Hippocampal formation (tissue), 2 donors: ENCODE measurements around the gene KRT72.

Experiments used
- DNase-seq, 2 donors: peaks; one replicate each; lab custom pipeline; 2025; lab: John Stamatoyannopoulos, UW

Gene KRT72

GRCh38 chr12:52600941-52601481, at the start of gene KRT72:
Gene KRT72, minus strand, starts transcription at chr12:52601463. Its CDS starts 11 bp downstream, at chr12:52601452.
- DNase-seq, result no peak

- DNase-seq, result no peak
These were observed 49.3 kb upstream of the KRT72 start for GRCh38 chr12:52650520-52651081.

DNA sequence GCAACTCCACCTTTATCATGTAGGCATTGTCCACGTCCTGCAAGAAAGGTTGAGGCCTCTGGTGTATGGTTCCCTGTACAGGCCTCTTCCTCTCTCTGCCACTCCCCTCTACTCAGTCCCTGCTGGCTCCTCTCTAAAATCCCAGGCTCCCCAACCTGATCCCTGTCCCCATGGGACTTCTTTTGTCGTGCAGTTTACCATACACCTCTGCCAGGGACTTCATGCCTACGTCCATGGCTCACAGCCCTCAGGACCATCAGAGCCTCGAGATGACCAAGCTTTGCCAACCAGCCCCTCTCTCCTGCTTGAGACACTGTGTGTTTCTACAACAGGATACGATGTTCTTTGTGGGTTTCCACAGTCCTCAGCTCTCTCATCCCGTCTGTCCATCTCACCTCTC, 47.8 kb upstream of the KRT72 start:
- DNase-seq, result no peak

GRCh38 chr12:52648012-52648550, 46.8 kb upstream of the KRT72 start:
- DNase-seq, result no peak

DNA sequence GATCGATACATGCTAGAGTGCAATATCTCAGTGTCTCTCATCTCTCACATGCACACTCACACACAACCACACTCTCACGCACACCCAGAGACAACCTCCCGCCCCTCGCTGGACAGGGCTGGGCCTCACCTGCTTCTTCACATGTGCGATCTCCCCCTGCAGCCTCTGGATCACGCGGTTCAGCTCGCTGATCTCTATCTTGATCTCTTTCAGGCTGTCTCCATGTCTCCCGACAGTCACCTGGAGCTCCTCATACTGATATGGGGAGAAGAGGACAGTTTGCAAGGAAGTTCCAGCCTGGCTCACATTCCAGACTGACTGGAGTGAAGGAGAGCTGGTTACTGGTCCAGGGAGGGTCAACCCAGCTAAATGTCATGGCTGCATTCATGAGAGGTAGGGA, 46.3 kb upstream of the KRT72 start:
- no peak for DNase-seq

GRCh38 chr12:52646613-52647012, 45.4 kb upstream of the KRT72 start:
- DNase-seq, result no peak

GRCh38 chr12:52645982-52646381, 44.7 kb upstream of the KRT72 start:
- no peak for DNase-seq

DNA sequence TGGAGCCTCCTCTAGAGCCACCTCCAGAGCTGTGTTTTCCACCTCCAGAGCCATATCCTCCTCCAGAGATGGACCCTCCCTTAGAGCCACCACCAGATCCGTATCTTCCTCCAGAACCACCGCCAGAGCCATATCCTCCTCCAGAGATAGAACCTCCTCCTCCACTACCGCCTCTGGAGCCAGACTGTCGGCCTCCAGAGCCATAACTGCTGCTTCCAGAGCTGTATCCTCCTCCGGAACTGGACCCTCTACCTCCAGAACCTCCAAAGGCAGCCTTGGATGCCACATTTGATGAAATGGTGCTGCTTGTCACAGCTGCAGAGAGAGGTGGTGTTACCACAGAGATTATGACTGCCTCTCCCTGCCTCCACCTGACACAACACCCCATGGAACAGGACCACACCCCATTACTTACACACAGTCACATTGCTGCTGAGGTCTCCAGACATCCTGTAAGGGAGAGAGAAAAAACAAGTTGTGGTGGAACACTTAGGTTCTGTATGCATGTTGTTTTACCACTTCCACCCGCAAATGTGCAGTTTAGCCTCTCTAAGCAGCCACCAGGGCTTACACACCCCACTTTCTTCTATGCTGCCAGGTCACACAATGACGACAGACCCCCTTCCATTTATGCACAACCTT, 44.0 kb upstream of the KRT72 start:
- DNase-seq, result no peak

- DNase-seq, result no peak
These were observed 42.8 kb upstream of the KRT72 start for GRCh38 chr12:52644078-52644415.

DNA sequence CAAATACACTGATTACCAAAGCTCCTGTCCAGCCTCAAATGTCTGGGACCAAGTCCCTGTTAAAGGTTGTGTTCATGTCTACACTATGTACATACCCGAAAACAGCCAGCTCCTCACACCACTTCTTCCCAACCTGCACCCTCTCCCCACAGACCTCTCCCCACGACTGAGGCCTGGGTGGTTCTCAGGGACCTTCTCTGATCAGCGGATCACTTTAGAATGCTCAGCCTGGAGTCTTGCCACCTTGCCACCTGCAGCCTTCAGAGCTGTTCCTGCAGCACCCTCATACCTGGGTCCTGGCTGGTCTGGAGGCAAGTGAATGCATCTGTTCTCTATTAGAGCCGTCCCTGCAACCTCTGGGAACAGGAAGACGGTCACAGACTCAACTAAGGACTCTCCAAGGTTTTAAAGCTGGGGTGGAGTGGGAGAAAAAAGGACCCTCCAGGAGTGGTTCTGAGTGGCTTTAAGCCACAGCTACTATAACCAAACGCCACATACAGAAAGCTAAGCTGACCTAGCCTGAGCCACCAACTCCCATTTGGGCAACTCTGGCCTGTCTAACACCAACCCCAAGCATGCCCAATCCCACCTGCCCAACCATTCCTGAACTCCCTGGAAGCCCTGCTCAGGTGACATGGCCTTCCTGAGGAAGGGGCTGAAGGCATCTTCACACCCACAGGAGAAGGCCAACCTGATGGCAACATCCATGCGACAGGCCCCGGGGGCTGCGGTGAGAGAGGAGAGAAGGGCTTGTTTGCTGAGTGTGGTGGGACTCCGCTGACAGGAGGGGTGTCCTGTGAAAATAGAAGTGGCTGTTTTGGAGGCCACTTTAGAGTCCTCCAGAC, 42.2 kb upstream of the KRT72 start:
- DNase-seq, result no peak

DNA sequence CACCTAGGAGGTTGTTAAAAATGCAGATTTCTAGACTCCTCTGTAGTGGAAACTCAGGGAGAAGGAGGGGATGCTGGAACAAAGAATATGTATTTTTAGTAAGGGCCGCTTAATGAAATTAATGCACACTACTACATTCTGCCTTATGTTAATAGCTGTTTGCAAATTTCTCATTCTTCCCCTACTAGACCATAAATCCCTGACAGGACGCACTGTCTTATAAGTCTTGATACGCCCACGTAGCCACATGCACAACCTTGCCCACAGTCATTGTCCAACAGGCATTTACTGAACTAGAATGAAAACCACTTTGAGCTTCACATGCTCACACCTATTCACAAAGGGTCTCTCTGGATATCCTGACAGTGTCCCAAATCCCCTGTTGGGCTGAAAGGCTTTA, 40.2 kb upstream of the KRT72 start:
- DNase-seq, result no peak

DNA sequence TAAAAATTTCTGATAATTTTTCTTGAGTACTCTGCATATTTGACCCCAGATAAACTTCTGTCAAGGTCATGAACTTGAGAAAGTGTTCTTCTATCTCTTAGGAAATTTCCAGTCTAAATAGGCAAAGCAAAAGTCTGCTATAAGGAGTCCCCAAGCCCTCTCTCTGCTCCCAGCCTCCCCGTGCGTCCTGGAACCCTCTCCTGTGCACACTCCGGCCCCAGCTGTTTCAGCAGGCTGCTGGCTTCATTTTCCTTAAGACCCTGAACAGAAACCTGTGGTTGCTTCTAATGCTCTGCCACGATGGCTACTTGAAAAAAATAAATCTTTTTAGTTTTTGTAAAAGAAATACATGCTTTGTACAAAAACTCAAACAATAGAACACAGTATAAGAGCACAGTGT, 36.0 kb upstream of the KRT72 start:
- no peak for DNase-seq

GRCh38 chr12:52636592-52637258, 35.5 kb upstream of the KRT72 start:
- no peak for DNase-seq

- DNase-seq, result no peak
These were observed 34.9 kb upstream of the KRT72 start for GRCh38 chr12:52636189-52636588.

DNA sequence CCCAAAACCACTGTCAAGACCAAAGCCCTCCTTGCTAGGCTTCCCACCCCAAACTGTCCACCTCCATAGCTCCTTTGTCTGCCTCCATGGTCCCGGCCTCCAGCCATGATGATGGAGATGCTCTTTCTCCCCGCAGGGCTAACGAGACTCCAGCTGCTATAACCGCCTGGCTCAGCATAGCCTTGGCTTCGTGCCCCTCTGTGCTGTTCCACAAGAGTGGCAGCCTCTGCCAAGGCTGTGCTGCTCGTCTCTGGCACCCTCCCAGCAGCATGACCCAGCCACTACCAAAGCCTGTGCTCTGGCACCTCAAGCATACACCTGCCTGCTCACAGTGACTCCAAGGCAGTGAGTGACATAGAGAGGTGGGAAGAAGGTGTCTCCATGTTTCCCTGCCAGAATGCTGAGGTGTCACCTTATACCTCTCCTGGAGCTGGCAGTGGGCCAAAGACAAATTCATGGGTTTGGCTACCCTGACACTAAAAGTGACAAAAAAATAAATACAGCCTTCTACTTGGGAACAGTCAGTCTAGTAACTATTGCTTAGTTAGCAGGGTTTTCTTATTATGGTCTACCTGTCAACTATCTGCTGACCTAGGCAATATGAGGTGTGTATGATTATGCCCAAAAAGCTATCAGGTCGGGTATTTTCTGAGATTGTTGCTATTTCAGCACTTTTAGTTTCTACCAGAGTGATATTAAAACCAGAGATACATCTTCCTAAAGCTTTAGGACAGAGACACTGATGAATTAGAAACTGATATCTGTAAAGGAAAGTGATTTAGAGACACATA, 33.2 kb upstream of the KRT72 start:
- DNase-seq, result peak; percentile 70 to 74

GRCh38 chr12:52633383-52633782, 32.1 kb upstream of the KRT72 start:
- DNase-seq, result no peak

- DNase-seq, result no peak
These were observed 31.4 kb upstream of the KRT72 start for GRCh38 chr12:52632656-52633055.

- DNase-seq, result no peak
These were observed 30.6 kb upstream of the KRT72 start for GRCh38 chr12:52631676-52632459.

DNA sequence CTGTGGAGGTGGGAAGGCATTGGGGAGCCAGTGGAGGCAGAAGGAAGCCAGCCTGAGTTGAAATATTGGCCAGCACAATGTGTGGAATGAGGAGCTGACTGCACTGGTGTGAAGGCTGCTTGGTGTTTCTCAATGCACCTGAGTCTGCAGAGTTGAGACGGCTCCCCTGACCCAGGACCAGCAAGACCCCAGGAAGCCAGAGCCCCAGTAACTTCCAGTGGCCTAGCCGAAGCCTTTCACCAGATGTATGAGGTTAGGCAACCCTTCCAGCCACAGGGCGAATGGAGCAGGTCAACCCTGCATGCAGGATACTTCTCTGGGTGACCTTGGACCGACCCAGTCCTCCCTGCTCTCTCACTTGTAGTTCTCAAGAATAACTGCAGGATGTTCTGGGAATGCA, 30.0 kb upstream of the KRT72 start:
- no peak for DNase-seq

GRCh38 chr12:52630599-52631200, 29.4 kb upstream of the KRT72 start:
- DNase-seq, result no peak
